Stimulated activated naive CD8-positive, alpha-beta T cell treated with anti-CD3 and anti-CD28 coated beads, Interleukin-15, Interleukin-2, amounts not matched to agents 100 ng/mL and 50 ng/mL, for 24 hours (primary cell): ENCODE results near the gene LRP1-AS.

ENCODE experiments used
- H3K27ac Mint-ChIP-seq: one replicate; pipeline ENCODE4 v1.8.0; 2021; ENCODE audit warnings: mild to moderate bottlenecking, mixed read lengths
- H3K27me3 Mint-ChIP-seq: one replicate; pipeline ENCODE4 v1.8.0; 2021; ENCODE audit warnings: mixed read lengths
- H3K36me3 Mint-ChIP-seq: one replicate; pipeline ENCODE4 v1.8.0; 2021; ENCODE audit warnings: low read depth, mixed read lengths
- H3K4me1 Mint-ChIP-seq: one replicate; pipeline ENCODE4 v1.8.0; 2021; ENCODE audit warnings: low read depth, mixed read lengths
- H3K4me3 Mint-ChIP-seq: one replicate; pipeline ENCODE4 v1.8.0; 2021; ENCODE audit warnings: mild to moderate bottlenecking, mixed read lengths
- H3K9me3 Mint-ChIP-seq: one replicate; pipeline ENCODE4 v1.8.0; 2021; ENCODE audit warnings: mixed read lengths

Gene LRP1-AS

DNA sequence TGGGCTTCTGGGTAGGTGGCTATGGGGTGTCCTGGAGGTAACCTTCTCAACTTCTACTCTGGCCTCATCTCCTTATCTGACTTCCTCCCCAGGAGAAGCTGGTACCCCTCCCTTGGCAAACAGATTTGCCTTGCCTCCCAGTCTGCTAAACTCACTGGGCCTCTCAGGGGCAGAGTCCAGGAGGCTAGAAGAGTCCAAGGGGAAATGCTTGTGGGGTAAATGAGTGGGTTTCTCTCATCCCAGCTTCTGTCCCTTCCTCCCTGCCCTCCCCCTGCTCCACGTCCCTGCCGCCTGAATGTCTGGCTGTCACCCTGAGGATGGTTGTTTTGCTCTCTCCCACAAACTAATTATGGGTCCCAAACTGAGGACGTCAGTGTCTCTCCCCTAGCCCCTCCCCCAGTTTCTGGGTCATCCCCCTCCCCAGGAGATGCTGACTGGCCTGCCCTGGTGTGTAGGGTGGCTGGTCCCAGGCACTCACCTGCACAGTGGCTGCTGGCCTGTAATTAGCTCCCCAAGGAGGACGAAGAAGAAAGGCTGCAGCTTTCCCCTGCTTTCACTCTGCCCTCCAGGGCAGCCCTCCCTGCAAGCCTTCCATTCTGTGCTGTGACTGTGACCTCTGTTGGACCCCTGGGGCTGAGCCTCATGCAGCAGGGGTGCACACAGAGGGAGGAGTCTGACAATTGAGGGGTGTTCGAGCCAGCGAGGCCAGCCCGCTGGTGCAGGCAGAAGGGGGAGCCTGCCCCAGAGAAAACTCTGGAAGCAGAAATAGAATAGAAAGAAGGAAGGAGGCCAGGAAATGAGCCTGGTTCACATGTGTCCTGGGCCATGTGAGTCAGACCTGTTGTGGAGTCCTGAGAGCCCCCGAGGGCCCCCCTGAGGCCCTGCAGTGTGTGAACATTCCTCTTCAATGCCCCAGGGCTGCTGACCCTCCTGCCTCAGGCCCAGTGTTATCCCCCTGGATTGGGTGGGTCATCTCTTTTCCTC is at the start of gene LRP1-AS:
TSS of gene LRP1-AS (minus strand) at position 659 of the 984 bp plus-strand sequence.
- no peaks in the 10 kb centered on the region for H3K27me3 Mint-ChIP-seq
- no peak within 1 kb of the TSS for H3K27ac Mint-ChIP-seq
- no peaks in the 10 kb centered on the region for H3K4me1 Mint-ChIP-seq
- H3K4me3 Mint-ChIP-seq, result no peak within 1 kb of the TSS
- H3K9me3 Mint-ChIP-seq, result no peaks in the 10 kb centered on the region
- H3K36me3 Mint-ChIP-seq, result no peaks in the 10 kb centered on the region

DNA sequence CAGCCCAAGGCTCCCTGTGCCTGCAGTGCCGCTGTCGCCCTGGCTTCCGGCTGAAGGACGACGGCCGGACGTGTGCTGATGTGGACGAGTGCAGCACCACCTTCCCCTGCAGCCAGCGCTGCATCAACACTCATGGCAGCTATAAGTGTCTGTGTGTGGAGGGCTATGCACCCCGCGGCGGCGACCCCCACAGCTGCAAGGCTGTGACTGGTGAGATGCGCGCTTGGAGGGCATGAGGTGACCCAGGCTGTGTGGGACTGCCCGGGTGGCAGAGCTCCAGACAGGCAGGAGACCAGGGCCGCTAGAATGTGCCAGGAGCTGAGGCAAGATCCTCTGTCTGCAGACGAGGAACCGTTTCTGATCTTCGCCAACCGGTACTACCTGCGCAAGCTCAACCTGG is 49.5 kb upstream of the LRP1-AS start:
- H3K4me1 Mint-ChIP-seq, result no peaks in the 10 kb centered on the region

DNA sequence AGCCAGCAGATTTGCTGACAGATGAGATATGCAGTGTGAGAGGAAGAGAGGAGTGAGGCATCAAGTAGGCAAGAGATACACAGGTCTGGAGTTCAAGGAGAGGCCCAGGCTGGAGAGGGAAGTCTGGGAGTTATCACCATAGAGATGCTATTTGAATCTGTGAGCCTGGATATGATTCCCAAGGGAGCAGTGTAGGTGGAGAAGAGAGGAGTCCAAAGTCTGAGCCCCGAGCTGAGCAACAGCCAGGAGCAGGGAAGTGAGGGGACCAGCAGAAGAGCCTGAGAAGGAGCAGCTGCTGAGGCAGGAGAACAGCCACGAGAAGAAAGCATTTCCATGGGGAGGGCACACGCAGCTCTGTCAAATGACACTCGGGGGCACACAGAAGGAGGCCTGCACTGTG is 49.0 kb upstream of the LRP1-AS start:
- no peaks in the 10 kb centered on the region for H3K27me3 Mint-ChIP-seq
- no peak overlapping the region for H3K27ac Mint-ChIP-seq
- no peaks in the 10 kb centered on the region for H3K36me3 Mint-ChIP-seq
- H3K4me1 Mint-ChIP-seq, result no peaks in the 10 kb centered on the region
- no peaks in the 10 kb centered on the region for H3K9me3 Mint-ChIP-seq
- no peak overlapping the region for H3K4me3 Mint-ChIP-seq

More for the DNA sequence above, 49.5 kb upstream of the LRP1-AS start:
- no peaks in the 10 kb centered on the region for H3K27me3 Mint-ChIP-seq
- no peak overlapping the region for H3K4me3 Mint-ChIP-seq
- no peaks in the 10 kb centered on the region for H3K36me3 Mint-ChIP-seq
- no peak overlapping the region for H3K27ac Mint-ChIP-seq
- H3K9me3 Mint-ChIP-seq, result no peaks in the 10 kb centered on the region

DNA sequence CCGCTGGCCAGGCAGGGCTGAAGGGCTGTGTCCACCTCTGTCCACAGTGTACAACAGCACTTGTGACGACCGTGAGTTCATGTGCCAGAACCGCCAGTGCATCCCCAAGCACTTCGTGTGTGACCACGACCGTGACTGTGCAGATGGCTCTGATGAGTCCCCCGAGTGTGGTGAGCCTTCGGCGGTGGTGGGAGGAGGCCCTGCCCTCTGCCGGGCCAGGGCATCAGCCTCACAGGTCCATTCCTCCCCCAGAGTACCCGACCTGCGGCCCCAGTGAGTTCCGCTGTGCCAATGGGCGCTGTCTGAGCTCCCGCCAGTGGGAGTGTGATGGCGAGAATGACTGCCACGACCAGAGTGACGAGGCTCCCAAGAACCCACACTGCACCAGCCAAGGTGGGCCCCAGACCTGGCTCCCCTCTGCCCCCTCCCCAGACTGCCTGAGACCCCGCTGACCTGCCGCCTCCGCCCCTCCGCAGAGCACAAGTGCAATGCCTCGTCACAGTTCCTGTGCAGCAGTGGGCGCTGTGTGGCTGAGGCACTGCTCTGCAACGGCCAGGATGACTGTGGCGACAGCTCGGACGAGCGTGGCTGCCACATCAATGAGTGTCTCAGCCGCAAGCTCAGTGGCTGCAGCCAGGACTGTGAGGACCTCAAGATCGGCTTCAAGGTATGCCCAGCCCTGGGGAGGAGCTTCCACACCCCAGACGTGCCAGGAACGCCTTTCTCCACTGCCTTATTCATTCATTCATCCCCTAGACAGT is 48.4 kb upstream of the LRP1-AS start:
- Mint-ChIP-seq H3K4me1 (no peaks in the 10 kb centered on the region), H3K9me3 (no peaks in the 10 kb centered on the region), H3K27ac (no peak overlapping the region), H3K4me3 (no peak overlapping the region), H3K27me3 (no peaks in the 10 kb centered on the region), H3K36me3 (no peaks in the 10 kb centered on the region)

DNA sequence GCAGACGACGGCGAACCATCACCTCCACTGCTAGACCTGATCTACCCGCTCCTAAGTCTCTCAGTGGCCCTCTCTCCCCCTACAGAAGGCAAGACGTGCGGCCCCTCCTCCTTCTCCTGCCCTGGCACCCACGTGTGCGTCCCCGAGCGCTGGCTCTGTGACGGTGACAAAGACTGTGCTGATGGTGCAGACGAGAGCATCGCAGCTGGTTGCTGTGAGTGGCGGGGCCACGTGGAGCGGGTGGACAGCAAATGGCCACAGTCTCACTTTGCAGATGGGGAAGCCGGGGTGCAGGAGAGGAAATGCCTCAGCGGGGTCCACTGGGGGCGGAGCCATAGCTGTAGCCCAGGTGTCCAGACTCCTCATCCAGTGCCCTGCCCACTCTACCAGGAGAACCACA is 47.8 kb upstream of the LRP1-AS start:
- no peaks in the 10 kb centered on the region for H3K36me3 Mint-ChIP-seq
- no peaks in the 10 kb centered on the region for H3K27me3 Mint-ChIP-seq
- no peaks in the 10 kb centered on the region for H3K4me1 Mint-ChIP-seq
- H3K9me3 Mint-ChIP-seq, result no peaks in the 10 kb centered on the region
- no peak overlapping the region for H3K27ac Mint-ChIP-seq
- H3K4me3 Mint-ChIP-seq, result no peak overlapping the region

DNA sequence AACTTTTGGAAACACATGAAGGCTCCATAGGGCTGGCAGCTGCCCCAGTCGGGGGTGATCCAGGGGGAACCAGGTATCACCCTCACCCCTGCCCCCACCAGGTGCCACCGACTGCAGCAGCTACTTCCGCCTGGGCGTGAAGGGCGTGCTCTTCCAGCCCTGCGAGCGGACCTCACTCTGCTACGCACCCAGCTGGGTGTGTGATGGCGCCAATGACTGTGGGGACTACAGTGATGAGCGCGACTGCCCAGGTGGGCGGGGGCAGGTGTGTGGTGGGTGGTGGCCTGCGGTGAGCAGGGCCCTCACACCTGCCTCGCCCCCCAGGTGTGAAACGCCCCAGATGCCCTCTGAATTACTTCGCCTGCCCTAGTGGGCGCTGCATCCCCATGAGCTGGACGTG is 46.8 kb upstream of the LRP1-AS start:
- Mint-ChIP-seq H3K4me1 (no peaks in the 10 kb centered on the region), H3K27ac (no peak overlapping the region), H3K4me3 (no peak overlapping the region), H3K9me3 (no peaks in the 10 kb centered on the region), H3K36me3 (no peaks in the 10 kb centered on the region), H3K27me3 (no peaks in the 10 kb centered on the region)

DNA sequence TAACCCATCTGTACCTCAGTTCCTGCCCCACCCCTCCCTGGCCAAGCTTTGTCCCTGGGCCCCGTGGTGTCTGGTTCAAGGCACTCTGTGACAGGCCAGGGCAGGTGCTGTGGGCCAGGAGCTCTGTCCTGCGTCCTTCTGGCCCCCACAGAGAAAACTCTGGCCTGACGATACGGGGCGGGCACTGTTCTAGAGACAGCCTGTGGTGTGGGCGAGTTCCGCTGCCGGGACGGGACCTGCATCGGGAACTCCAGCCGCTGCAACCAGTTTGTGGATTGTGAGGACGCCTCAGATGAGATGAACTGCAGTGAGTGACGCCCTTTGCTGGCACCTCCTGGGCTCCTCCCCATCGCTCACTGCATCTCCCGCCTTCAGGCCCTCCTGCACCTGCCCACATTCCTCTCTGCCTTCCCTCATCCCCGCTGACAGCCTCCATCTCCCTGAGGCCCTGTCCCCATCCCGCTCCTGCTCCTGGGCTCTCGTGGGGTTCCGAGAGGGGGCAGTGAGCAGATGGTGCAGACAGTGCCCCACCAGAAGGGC is 46.4 kb upstream of the LRP1-AS start:
- Mint-ChIP-seq H3K36me3 (no peaks in the 10 kb centered on the region), H3K4me3 (no peak overlapping the region), H3K27ac (no peak overlapping the region), H3K27me3 (no peaks in the 10 kb centered on the region), H3K9me3 (no peaks in the 10 kb centered on the region), H3K4me1 (no peaks in the 10 kb centered on the region)

DNA sequence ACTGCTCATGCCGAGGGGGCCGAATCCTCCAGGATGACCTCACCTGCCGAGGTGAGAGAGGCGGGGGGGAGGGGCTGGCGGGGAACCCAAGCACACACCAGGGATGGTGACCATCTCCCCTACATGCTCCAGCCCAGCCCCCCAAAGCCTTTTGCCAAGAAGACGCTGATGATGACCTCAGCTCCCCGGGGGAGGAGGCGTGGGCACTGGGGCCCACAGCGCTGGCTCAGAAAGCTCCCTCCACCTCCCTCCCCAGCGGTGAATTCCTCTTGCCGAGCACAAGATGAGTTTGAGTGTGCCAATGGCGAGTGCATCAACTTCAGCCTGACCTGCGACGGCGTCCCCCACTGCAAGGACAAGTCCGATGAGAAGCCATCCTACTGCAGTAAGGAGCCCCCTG is 45.5 kb upstream of the LRP1-AS start:
- Mint-ChIP-seq H3K36me3 (no peaks in the 10 kb centered on the region), H3K27ac (no peak overlapping the region), H3K27me3 (no peaks in the 10 kb centered on the region), H3K4me1 (no peaks in the 10 kb centered on the region), H3K4me3 (no peak overlapping the region), H3K9me3 (no peaks in the 10 kb centered on the region)

DNA sequence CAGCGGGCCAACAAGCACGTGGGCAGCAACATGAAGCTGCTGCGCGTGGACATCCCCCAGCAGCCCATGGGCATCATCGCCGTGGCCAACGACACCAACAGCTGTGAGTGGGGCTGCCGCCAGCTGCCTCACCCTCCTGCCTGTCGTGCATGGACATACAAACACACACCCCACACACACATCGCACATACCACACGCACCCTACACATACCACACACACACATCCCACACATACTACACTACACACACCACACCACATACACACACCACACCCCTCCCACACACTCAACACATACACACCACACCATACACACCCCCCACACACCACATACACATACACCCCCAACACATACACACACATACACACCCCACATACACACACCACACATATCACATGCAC is 44.0 kb upstream of the LRP1-AS start:
- Mint-ChIP-seq H3K36me3 (no peaks in the 10 kb centered on the region), H3K27ac (no peak overlapping the region), H3K27me3 (no peaks in the 10 kb centered on the region), H3K9me3 (no peaks in the 10 kb centered on the region), H3K4me3 (no peak overlapping the region), H3K4me1 (no peaks in the 10 kb centered on the region)

DNA sequence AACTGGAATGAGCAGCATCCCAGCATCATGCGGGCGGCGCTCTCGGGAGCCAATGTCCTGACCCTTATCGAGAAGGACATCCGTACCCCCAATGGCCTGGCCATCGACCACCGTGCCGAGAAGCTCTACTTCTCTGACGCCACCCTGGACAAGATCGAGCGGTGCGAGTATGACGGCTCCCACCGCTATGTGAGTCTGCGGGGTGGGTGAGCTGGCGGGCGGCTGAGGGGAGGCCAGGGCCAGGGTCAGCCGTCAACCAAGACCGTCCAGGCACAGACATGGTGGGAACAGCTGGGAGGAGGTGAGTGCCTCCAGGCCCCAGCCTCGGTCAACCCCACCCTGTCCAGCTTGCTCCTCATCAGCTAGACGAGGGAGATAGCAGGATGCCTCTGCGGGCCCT is 43.4 kb upstream of the LRP1-AS start:
- H3K4me1 Mint-ChIP-seq, result no peaks in the 10 kb centered on the region
- H3K36me3 Mint-ChIP-seq, result no peaks in the 10 kb centered on the region
- no peak overlapping the region for H3K27ac Mint-ChIP-seq
- H3K27me3 Mint-ChIP-seq, result no peaks in the 10 kb centered on the region
- H3K4me3 Mint-ChIP-seq, result no peak overlapping the region
- no peaks in the 10 kb centered on the region for H3K9me3 Mint-ChIP-seq

DNA sequence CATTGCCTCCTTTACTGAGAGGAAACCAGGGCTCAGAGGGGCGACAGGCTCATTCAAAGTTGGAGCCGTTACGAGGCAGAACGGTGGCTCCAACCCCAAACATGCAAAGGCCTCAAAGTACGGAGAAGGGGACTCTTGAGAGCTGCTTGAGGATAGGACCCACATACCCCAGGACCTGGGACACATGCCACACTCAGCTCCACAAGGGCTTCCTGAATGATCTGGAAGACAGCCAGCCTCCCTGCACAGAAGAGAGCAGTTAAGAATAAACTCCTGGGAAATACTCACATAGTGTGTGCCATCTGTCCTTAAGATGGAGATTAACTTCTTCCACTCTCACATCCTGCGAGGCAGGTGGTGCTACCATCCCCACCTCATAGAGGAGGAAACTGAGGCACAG is 42.6 kb upstream of the LRP1-AS start:
- no peaks in the 10 kb centered on the region for H3K9me3 Mint-ChIP-seq
- no peaks in the 10 kb centered on the region for H3K4me1 Mint-ChIP-seq
- no peaks in the 10 kb centered on the region for H3K36me3 Mint-ChIP-seq
- H3K27ac Mint-ChIP-seq, result no peak overlapping the region
- no peaks in the 10 kb centered on the region for H3K27me3 Mint-ChIP-seq
- H3K4me3 Mint-ChIP-seq, result no peak overlapping the region

DNA sequence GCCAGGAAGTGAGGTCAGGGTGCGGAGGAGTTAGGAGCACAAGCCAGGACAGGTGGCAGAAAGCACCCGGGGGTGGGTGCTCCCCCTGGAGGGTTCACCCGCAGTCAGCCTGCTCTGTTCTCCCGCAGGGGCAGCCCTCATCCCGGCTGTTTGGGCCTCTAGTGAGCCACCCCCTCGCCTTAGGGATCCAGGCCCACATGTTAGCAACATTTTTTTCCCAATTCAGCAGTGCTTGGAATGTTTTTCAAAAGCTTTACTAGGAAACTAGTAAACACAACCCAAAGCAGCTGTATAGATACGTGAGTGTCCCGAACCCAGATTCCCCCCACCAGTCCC is 40.6 kb upstream of the LRP1-AS start:
- H3K9me3 Mint-ChIP-seq, result no peaks in the 10 kb centered on the region
- no peak overlapping the region for H3K27ac Mint-ChIP-seq
- H3K4me1 Mint-ChIP-seq, result no peaks in the 10 kb centered on the region
- H3K4me3 Mint-ChIP-seq, result no peak overlapping the region
- H3K27me3 Mint-ChIP-seq, result no peaks in the 10 kb centered on the region
- H3K36me3 Mint-ChIP-seq, result no peaks in the 10 kb centered on the region

DNA sequence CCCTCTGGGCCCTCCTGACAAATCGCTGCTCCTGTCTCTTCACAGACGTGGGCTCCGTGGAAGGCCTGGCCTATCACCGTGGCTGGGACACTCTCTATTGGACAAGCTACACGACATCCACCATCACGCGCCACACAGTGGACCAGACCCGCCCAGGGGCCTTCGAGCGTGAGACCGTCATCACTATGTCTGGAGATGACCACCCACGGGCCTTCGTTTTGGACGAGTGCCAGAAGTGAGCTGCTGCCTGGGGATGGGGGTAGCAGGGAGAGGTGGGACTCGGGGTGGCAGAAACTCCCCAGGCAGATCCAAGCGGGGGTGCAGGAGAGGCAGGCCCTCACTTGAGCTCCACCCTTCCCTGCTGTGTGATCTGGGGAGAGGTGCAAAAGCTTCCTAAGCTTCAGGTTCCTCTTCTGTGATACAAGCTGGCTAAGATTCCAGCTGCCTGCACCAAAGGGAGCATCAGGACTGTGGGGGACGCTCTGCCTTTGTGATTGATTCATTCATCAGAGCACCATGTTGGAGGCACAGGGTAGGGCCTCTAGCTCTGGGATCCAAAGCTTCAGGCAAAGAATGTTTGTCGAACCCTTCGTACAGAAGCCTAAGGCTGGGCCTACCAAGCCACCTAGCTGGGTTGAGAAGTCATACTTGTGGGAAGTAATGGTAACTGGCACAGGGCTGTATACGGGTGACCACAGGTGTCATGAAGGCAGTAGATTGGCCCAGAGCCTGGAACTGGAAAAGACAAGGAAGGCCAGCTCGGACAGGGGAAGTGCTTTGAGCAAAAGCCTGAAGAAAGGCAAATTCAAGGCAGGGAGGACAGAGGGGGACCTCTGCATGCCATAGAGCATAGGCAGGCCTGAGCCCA is 40.0 kb upstream of the LRP1-AS start:
- Mint-ChIP-seq H3K36me3 (no peaks in the 10 kb centered on the region), H3K4me1 (no peaks in the 10 kb centered on the region), H3K27me3 (no peaks in the 10 kb centered on the region), H3K4me3 (no peak overlapping the region), H3K27ac (no peak overlapping the region), H3K9me3 (no peaks in the 10 kb centered on the region)

DNA sequence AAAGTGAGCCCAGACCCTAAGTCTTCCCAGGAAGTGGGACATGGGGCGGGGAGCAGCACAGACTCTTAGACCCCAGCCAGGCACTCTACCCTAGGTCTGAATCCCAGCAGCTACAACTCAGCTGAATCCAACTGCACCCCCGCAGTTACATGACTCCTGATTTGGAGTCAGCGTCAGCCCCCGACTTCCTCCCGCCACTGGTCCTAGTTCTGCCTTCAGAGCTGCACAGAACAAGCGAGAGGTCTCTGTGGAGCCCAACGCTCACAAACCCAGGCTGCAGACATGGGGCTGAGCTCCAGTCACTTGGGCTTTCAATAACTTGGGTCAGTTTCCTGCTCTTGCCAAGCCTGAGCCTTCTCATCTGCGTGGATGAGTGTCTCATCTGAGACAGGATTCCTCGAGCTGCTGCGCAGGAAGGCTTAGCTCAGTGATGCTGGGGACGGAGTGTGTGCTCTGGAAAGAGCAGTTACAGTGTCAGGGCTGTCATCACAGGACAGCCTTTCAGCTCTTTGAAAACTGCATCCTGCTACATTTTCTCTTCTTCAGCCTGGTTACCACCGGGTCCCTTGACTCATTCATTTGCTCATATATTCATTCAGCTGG is 38.6 kb upstream of the LRP1-AS start:
- Mint-ChIP-seq H3K4me1 (no peaks in the 10 kb centered on the region), H3K27me3 (no peaks in the 10 kb centered on the region), H3K4me3 (no peak overlapping the region), H3K9me3 (no peaks in the 10 kb centered on the region), H3K36me3 (no peaks in the 10 kb centered on the region), H3K27ac (no peak overlapping the region)
